Uterus (tissue), 4 donors: ENCODE data around the gene PRKCI. TPM values are rescaled to one million over a fixed set of nuclear protein-coding genes. Genes with fewer than 3 reads are reported as not detected.
A peak's percentile ranks its signal among the peaks of the same experiment; 100 is the strongest.

Experiments
- DNase-seq, 2 donors: peaks; one replicate each; pipeline ENCODE4 v3.0.0-alpha.2; 2019 to 2020
- H3K27ac ChIP-seq, 2 donors: fragments of 200-600 bp; sonication (generic); 1 replicate in 1 of 2; 2 replicates in 1 of 2; pipeline ENCODE4 v1.5.1; 2016 to 2018
- H3K27me3 ChIP-seq, 2 donors: fragments of 200-600 bp; sonication (generic); one replicate each; pipeline ENCODE4 v1.5.1; 2018 to 2019; ENCODE audit warnings: control low read depth in 1 of 2
- H3K36me3 ChIP-seq, 2 donors: fragments of 200-600 bp; sonication (generic); one replicate each; pipeline ENCODE4 v1.5.1; 2019; ENCODE audit warnings: control low read depth in 1 of 2
- H3K4me1 ChIP-seq, 2 donors: fragments of 200-600 bp; sonication (generic); one replicate each; pipeline ENCODE4 v1.5.1; 2018 to 2019; ENCODE audit warnings: control low read depth in 1 of 2
- H3K4me3 ChIP-seq, 2 donors: fragments of 200-600 bp; sonication (generic); 1 replicate in 1 of 2; 2 replicates in 1 of 2; pipeline ENCODE4 v1.5.1; 2018 to 2019; ENCODE audit warnings: mild to moderate bottlenecking in 1 of 2
- H3K9me3 ChIP-seq, 2 donors: fragments of 200-600 bp; sonication (generic); one replicate each; pipeline ENCODE4 v1.5.1; 2019; ENCODE audit warnings: control low read depth in 1 of 2
- CTCF ChIP-seq, 4 experiments: fragments of 200-600 bp in 2 of 4; fragments of 450-650 bp in 2 of 4; sonication (generic) in 2 of 4; IDR thresholded peaks; one replicate each; pipeline ENCODE4 v1.5.1; 2016 to 2019; ENCODE audit warnings: antibody characterized with exemption in 4 of 4, mild to moderate bottlenecking in 2 of 4, moderate library complexity in 1 of 4
- POLR2A ChIP-seq, 2 donors: fragments of 450-650 bp; IDR thresholded peaks; one replicate each; pipeline ENCODE4 v1.6.1; 2016; ENCODE audit warnings: antibody characterized with exemption in 2 of 2, mild to moderate bottlenecking in 1 of 2, moderate library complexity in 1 of 2
- intact Hi-C: fragments of 100-400 bp; cut with DNase I; formaldehyde crosslinking; loops from one replicate; pipeline ENCODE4 v1.15.1; 2023; ENCODE audit warnings: low total_unique reads
- total RNA-seq, 4 donors: library from RNA; depleted of rRNA in 3 of 4; stranded (reverse); fragments of >200 nt in 3 of 4; gene quantifications; one replicate each; pipeline versions ENCODE4 v1.1.0 to v1.2.4, GENCODE V29; 2014 to 2023
- donor health status: DM: yes; HTN: yes; CAD: no.

Gene PRKCI
- total RNA-seq, 4 donors from 2014 or later, result 14.9 to 84.9 (median 40.6) TPM

- H3K27ac ChIP-seq, result no peak overlapping the region
- DNase-seq, result no peak
- no peaks in the 10 kb centered on the region for H3K27me3 ChIP-seq
- intact Hi-C loops, result no loop called here
- H3K36me3 ChIP-seq, result no peaks in the 10 kb centered on the region
- H3K4me3 ChIP-seq, result no peak overlapping the region
- no peaks in the 10 kb centered on the region for H3K9me3 ChIP-seq
- H3K4me1 ChIP-seq, result no peaks in the 10 kb centered on the region
- TF ChIP-seq POLR2A (IDR thresholded peaks at IDR 0.05), result no peak
- no peak for TF ChIP-seq CTCF (IDR thresholded peaks at IDR 0.05)
Measured at GRCh38 chr3:170290194-170290593, 68.0 kb downstream of the PRKCI start.

GRCh38 chr3:170295586-170295985 is 73.4 kb downstream of the PRKCI start:
- H3K4me3 ChIP-seq, result no peak overlapping the region
- no peaks in the 10 kb centered on the region for H3K9me3 ChIP-seq
- no peaks in the 10 kb centered on the region for H3K27me3 ChIP-seq
- intact Hi-C loops, result no loop called here
- TF ChIP-seq POLR2A (IDR thresholded peaks at IDR 0.05) (no peak), CTCF (IDR thresholded peaks at IDR 0.05) (no peak)
- H3K27ac ChIP-seq, result no peak overlapping the region
- no peaks in the 10 kb centered on the region for H3K36me3 ChIP-seq
- no peak for DNase-seq
- H3K4me1 ChIP-seq, result no peaks in the 10 kb centered on the region

GRCh38 chr3:170296703-170297102 is 74.5 kb downstream of the PRKCI start:
- Histone ChIP-seq H3K27ac (no peak overlapping the region), H3K36me3 (no peaks in the 10 kb centered on the region), H3K27me3 (no peaks in the 10 kb centered on the region), H3K4me1 (no peaks in the 10 kb centered on the region), H3K4me3 (no peak overlapping the region), H3K9me3 (no peaks in the 10 kb centered on the region)
- intact Hi-C loops, result no loop called here
- DNase-seq, result no peak
- TF ChIP-seq CTCF (IDR thresholded peaks at IDR 0.05), result no peak
- no peak for TF ChIP-seq POLR2A (IDR thresholded peaks at IDR 0.05)

GRCh38 chr3:170301405-170301804 is 79.2 kb downstream of the PRKCI start:
- Histone ChIP-seq H3K4me1 (no peaks in the 10 kb centered on the region), H3K9me3 (no peaks in the 10 kb centered on the region), H3K27me3 (no peaks in the 10 kb centered on the region), H3K36me3 (no peaks in the 10 kb centered on the region), H3K4me3 (no peak overlapping the region), H3K27ac (peak overlapping the region in 1 of 2 donors; percentile 29)
- TF ChIP-seq CTCF (IDR thresholded peaks at IDR 0.05) (no peak), POLR2A (IDR thresholded peaks at IDR 0.05) (no peak)
- no peak for DNase-seq
- intact Hi-C loops, result no loop called here

- no peaks in the 10 kb centered on the region for H3K36me3 ChIP-seq
- no peak overlapping the region for H3K4me3 ChIP-seq
- H3K27me3 ChIP-seq, result no peaks in the 10 kb centered on the region
- TF ChIP-seq POLR2A (IDR thresholded peaks at IDR 0.05), result no peak
- no peak for TF ChIP-seq CTCF (IDR thresholded peaks at IDR 0.05)
- no peaks in the 10 kb centered on the region for H3K9me3 ChIP-seq
- no peak overlapping the region for H3K27ac ChIP-seq
- intact Hi-C loops, result no loop called here
- no peak for DNase-seq
- H3K4me1 ChIP-seq, result no peaks in the 10 kb centered on the region
Measured at GRCh38 chr3:170302008-170302407, 79.8 kb downstream of the PRKCI start.
